SU-DHL-6 (cell line): Measurements from ENCODE around the gene SNX9.

Source experiments
- CTCF ChIP-seq: fragments of 200-600 bp; sonication (generic); IDR thresholded peaks from one replicate; pipeline ENCODE4 v1.5.1; 2017; ENCODE audit warnings: antibody characterized with exemption, mild to moderate bottlenecking, low read length, moderate library complexity; ENCODE audit not compliant: insufficient read depth, poor library complexity, severe bottlenecking
- EZH2phosphoT487 ChIP-seq: fragments of 200-600 bp; sonication (generic), shearing (Covaris generic); conservative IDR thresholded peaks from 2 replicates; pipeline ENCODE4 v1.6.1; 2018; ENCODE audit warnings: mild to moderate bottlenecking, antibody characterized with exemption, low read length, moderate library complexity, mixed read lengths

GRCh38 chr6:157987788-157988699 lies 165.0 kb downstream of the SNX9 start:
- TF ChIP-seq CTCF (no peak), EZH2phosphoT487 (no peak)
